ENCODE results near the gene STARD13. TPM values are rescaled to one million over a fixed set of nuclear protein-coding genes. Genes with fewer than 3 reads are reported as not detected.

Gene STARD13
- total RNA-seq, 1 experiment from 2014 or later, result 4.1 TPM

- ChIA-PET CTCF (no interaction called here), POLR2A (no interaction called here), RAD21 (ENCODE audit: low non-redundant PET in 1 of 2, low total read pairs in 2 of 2, uncharacterized antibody in 2 of 2, unreplicated experiment in 2 of 2) (no interaction called here)
- no peaks in the 10 kb centered on the region for H3K9me2 ChIP-seq (ENCODE audit: insufficient read depth)
- no peak overlapping the region for H2AFZ ChIP-seq (ENCODE audit: low read depth, low read length, poor library complexity, severe bottlenecking)
- H3K9ac ChIP-seq (ENCODE audit: low read length), result no peak overlapping the region
- no peaks in the 10 kb centered on the region for H3K27me3 ChIP-seq (ENCODE audit: insufficient read depth, low read length)
- ATAC-seq, result no peak
- H3K4me2 ChIP-seq (ENCODE audit: low read length), result no peak overlapping the region
- no peaks in the 10 kb centered on the region for H4K20me1 ChIP-seq (ENCODE audit: insufficient read depth)
- H3K4me1 ChIP-seq (ENCODE audit: control insufficient read depth in 1 of 2, insufficient read depth in 2 of 2, low read length in 2 of 2), result peaks cover 0 to 6% of the 10 kb centered on the region in 2 experiments; a peak in 1 of 4 replicates
- H3K36me3 ChIP-seq (ENCODE audit: control insufficient read depth in 1 of 2, insufficient read depth in 2 of 2, low read length in 2 of 2), result no peaks in the 10 kb centered on the region
- H3K79me2 ChIP-seq (ENCODE audit: insufficient read depth, low read length), result no peaks in the 10 kb centered on the region
- H3K9me3 ChIP-seq (ENCODE audit: control insufficient read depth in 1 of 2, insufficient read depth in 1 of 2, low read depth in 1 of 2, low read length in 2 of 2), result no peaks in the 10 kb centered on the region
- no peak for DNase-seq (ENCODE audit: low read depth, low spot score)
- no peak for TF ChIP-seq TCF7L2 (IDR thresholded peaks at IDR 0.05; ENCODE audit: borderline replicate concordance, extremely low read depth, insufficient read depth, insufficient read length)
- TF ChIP-seq SIN3A (IDR thresholded peaks at IDR 0.05; ENCODE audit: low read depth), result no peak
- no peak for TF ChIP-seq ZFX (IDR thresholded peaks at IDR 0.05)
- TF ChIP-seq EGR1 (IDR thresholded peaks at IDR 0.05; ENCODE audit: low read depth), result no peak
- TF ChIP-seq EZH2 (IDR thresholded peaks at IDR 0.05), result no peak
- no peak for TF ChIP-seq ZNF274 (IDR thresholded peaks at IDR 0.05; ENCODE audit: low read depth, low read length)
- TF ChIP-seq POLR2AphosphoS5 (IDR thresholded peaks at IDR 0.05; ENCODE audit: low read depth, low read length), result no peak
- no peak for TF ChIP-seq POLR2A (IDR thresholded peaks at IDR 0.05; ENCODE audit: borderline replicate concordance, extremely low read depth, insufficient read depth, insufficient read length)
- TF ChIP-seq SP1 (IDR thresholded peaks at IDR 0.05; ENCODE audit: low read depth), result no peak
- TF ChIP-seq MAX (IDR thresholded peaks at IDR 0.05), result no peak
- no peak for TF ChIP-seq CEBPB (IDR thresholded peaks at IDR 0.05; ENCODE audit: low read depth)
- TF ChIP-seq CBX3 (IDR thresholded peaks at IDR 0.05; ENCODE audit: low read depth), result no peak
- TF ChIP-seq, protein P1, sequence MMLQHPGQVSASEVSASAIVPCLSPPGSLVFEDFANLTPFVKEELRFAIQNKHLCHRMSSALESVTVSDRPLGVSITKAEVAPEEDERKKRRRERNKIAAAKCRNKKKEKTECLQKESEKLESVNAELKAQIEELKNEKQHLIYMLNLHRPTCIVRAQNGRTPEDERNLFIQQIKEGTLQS (IDR thresholded peaks at IDR 0.05), result no peak
- no peak for TF ChIP-seq FOSL1 (IDR thresholded peaks at IDR 0.05; ENCODE audit: low read depth)
- TF ChIP-seq ELF1 (IDR thresholded peaks at IDR 0.05; ENCODE audit: borderline replicate concordance, low read depth), result no peak
- no peak for TF ChIP-seq RAD21 (IDR thresholded peaks at IDR 0.05; ENCODE audit: low read depth)
- no peak overlapping the region for H3K4me3 ChIP-seq (replicated peaks in 1 of 2; ENCODE audit: low read depth in 1 of 2, low read length in 2 of 2)
- intact Hi-C loops (cut with micrococcal nuclease), result no loop called here
- H3K27ac ChIP-seq (ENCODE audit: low read depth, low read length), result no peak overlapping the region
- BruUV-seq (replicated peaks), result no TSS peak
Observed at GRCh38 chr13:33272531-33273124, 12.9 kb downstream of the STARD13 start.
